CD14-positive monocyte (primary cell): ENCODE measurements around the gene OR51G1. TPM values are rescaled to one million over a fixed set of nuclear protein-coding genes. Genes with fewer than 3 reads are reported as not detected.

ENCODE experiments used
- DNase-seq, 3 donors: peaks; one replicate each; pipeline ENCODE4 v3.0.0-alpha.2; 2011 to 2022
- H2AFZ ChIP-seq: 2 replicates; pipeline ENCODE4 v1.6.0; 2012; ENCODE audit warnings: mild to moderate bottlenecking, low read depth, low read length, inconsistent platforms; ENCODE audit not compliant: insufficient read depth, poor library complexity, severe bottlenecking
- H3K27ac ChIP-seq, 2 donors: 1 replicate in 1 of 2; 2 replicates in 1 of 2; pipeline ENCODE4 v1.5.1; 2012 to 2013; ENCODE audit warnings: low read length in 2 of 2, control low read depth in 1 of 2, inconsistent platforms in 1 of 2, low read depth in 1 of 2, mild to moderate bottlenecking in 1 of 2
- H3K27me3 ChIP-seq, 2 donors: one replicate each; pipeline versions ENCODE4 v1.6.0 to v1.6.1; 2011 to 2013; ENCODE audit warnings: low read length in 2 of 2; ENCODE audit not compliant: control insufficient read depth in 2 of 2, insufficient read depth in 2 of 2
- H3K36me3 ChIP-seq, 2 donors: replicated peaks in 1 of 2; 1 replicate in 1 of 2; 2 replicates in 1 of 2; pipeline versions ENCODE4 v1.5.1 to v1.6.1; 2012 to 2013; ENCODE audit warnings: low read length in 2 of 2, control low read depth in 1 of 2, inconsistent platforms in 1 of 2, mild to moderate bottlenecking in 1 of 2; ENCODE audit not compliant: insufficient read depth in 2 of 2, control insufficient read depth in 1 of 2
- H3K4me1 ChIP-seq, 2 donors: 1 replicate in 1 of 2; 2 replicates in 1 of 2; pipeline versions ENCODE4 v1.5.1 to v1.6.1; 2012 to 2013; ENCODE audit warnings: low read length in 2 of 2, control low read depth in 1 of 2, inconsistent platforms in 1 of 2, mild to moderate bottlenecking in 1 of 2, moderate library complexity in 1 of 2; ENCODE audit not compliant: insufficient read depth in 2 of 2, control insufficient read depth in 1 of 2
- H3K4me2 ChIP-seq: replicated peaks from 2 replicates; pipeline ENCODE3; 2012; ENCODE audit warnings: low read length, moderate library complexity, mild to moderate bottlenecking; ENCODE audit not compliant: poor library complexity, severe bottlenecking; ENCODE audit errors: extremely low read depth
- H3K4me3 ChIP-seq, 3 experiments: fragments of 200-600 bp in 1 of 3; sonication (generic) in 1 of 3; replicated peaks in 1 of 3; 1 replicate in 2 of 3; 2 replicates in 1 of 3; pipeline ENCODE4 v1.5.1; 2011 to 2013; ENCODE audit warnings: low read length in 3 of 3, mild to moderate bottlenecking in 3 of 3, control low read depth in 2 of 3, low read depth in 2 of 3, inconsistent platforms in 1 of 3, moderate library complexity in 1 of 3
- H3K79me2 ChIP-seq: 2 replicates; pipeline ENCODE4 v1.6.0; 2012; ENCODE audit warnings: mild to moderate bottlenecking, control low read depth, inconsistent platforms, low read length, moderate library complexity; ENCODE audit not compliant: insufficient read depth
- H3K9ac ChIP-seq: 2 replicates; pipeline ENCODE4 v1.6.0; 2017; ENCODE audit warnings: low read length, mild to moderate bottlenecking; ENCODE audit not compliant: insufficient read depth, poor library complexity, severe bottlenecking
- H3K9me3 ChIP-seq, 2 donors: replicated peaks in 1 of 2; 1 replicate in 1 of 2; 2 replicates in 1 of 2; pipeline versions ENCODE4 v1.5.1 to v1.6.1; 2012 to 2013; ENCODE audit warnings: low read length in 2 of 2, control low read depth in 1 of 2; ENCODE audit not compliant: control insufficient read depth in 1 of 2, insufficient read depth in 1 of 2
- H4K20me1 ChIP-seq: 2 replicates; pipeline ENCODE4 v1.6.0; 2012; ENCODE audit warnings: mild to moderate bottlenecking, low read length, control low read depth, moderate library complexity; ENCODE audit not compliant: insufficient read depth
- H3K27ac Mint-ChIP-seq, 7 donors: one replicate each; pipeline ENCODE4 v1.8.0; 2020; ENCODE audit warnings: mild to moderate bottlenecking in 7 of 7, mixed read lengths in 7 of 7, moderate library complexity in 6 of 7, inconsistent platforms in 2 of 7
- H3K27me3 Mint-ChIP-seq, 3 donors: one replicate each; pipeline ENCODE4 v1.8.0; 2021 to 2022; ENCODE audit warnings: low read depth in 3 of 3, mild to moderate bottlenecking in 3 of 3, mixed read lengths in 3 of 3, moderate library complexity in 3 of 3, inconsistent platforms in 1 of 3
- H3K36me3 Mint-ChIP-seq, 2 donors: one replicate each; pipeline ENCODE4 v1.8.0; 2020; ENCODE audit warnings: mixed read lengths in 2 of 2, inconsistent platforms in 1 of 2, mild to moderate bottlenecking in 1 of 2
- H3K4me1 Mint-ChIP-seq: one replicate; pipeline ENCODE4 v1.8.0; 2020; ENCODE audit warnings: mild to moderate bottlenecking, mixed read lengths
- H3K4me3 Mint-ChIP-seq, 2 donors: one replicate each; pipeline ENCODE4 v1.8.0; 2020; ENCODE audit warnings: mild to moderate bottlenecking in 2 of 2, mixed read lengths in 2 of 2, moderate library complexity in 1 of 2
- H3K9me3 Mint-ChIP-seq, 7 donors: one replicate each; pipeline ENCODE4 v1.8.0; 2020 to 2022; ENCODE audit warnings: mixed read lengths in 7 of 7, mild to moderate bottlenecking in 6 of 7, moderate library complexity in 6 of 7, inconsistent platforms in 2 of 7
- WGBS: methylation state at CpG from one replicate; pipeline ENCODE4 v1.1.5; 2013; ENCODE audit warnings: missing lambda C conversion rate; ENCODE audit not compliant: insufficient coverage; 5-methylcytosine and 5-hydroxymethylcytosine counted together
- intact Hi-C, 2 donors: fragments of 100-400 bp; cut with micrococcal nuclease; formaldehyde crosslinking; loops; one replicate each; pipeline versions ENCODE4 v1.15.0 to v1.15.1; 2023
- polyA plus RNA-seq, 3 donors: library from polyadenylated mRNA; depleted of rRNA in 1 of 3; unstranded in 2 of 3; stranded (reverse) in 1 of 3; fragments of 300-500 nt in 2 of 3; fragments of >200 nt in 1 of 3; fragmentation: Illumina TruSeq in 2 of 3; gene quantifications; 1 replicate in 2 of 3; 2 replicates in 1 of 3; pipeline ENCODE4 v1.2.3, GENCODE V29; 2012 to 2021
- TF ChIP-seq, protein P1 (sequence below): fragments of 200-600 bp; IDR thresholded peaks from one replicate; pipeline ENCODE4 v1.8.0; 2022; ENCODE audit warnings: antibody characterized with exemption, mild to moderate bottlenecking

The OR51G1 gene
- polyA plus RNA-seq, 3 donors = not detected

DNA sequence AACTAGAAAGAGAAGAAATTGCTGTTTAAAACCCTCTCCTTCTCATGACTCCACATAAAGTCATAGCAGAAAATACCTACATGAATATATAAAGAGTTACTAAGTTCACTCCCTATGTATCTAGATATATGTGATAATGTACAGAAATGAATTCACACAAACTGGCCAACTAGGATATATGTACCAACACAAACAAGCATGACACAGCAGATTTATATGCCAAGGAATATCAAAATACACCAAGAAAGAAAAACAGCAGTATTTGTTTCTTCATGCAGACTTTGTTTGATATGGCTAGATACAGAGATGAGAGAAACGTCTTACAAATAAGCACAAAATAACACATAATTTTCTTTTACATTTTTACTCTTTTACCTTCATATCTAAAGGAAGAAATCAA lies 1.8 kb downstream of the OR51G1 start:
- Mint-ChIP-seq H3K4me1 (no peaks in the 10 kb centered on the region), H3K27me3 (peaks cover 0 to 2% (median 2%) of the 10 kb centered on the region in 3 donors), H3K4me3 (no peak overlapping the region), H3K27ac (no peak overlapping the region), H3K9me3 (peaks cover 0 to 2% (median 0%) of the 10 kb centered on the region in 7 donors), H3K36me3 (no peaks in the 10 kb centered on the region)
- Histone ChIP-seq H2AFZ (no peak overlapping the region), H3K27me3 (no peaks in the 10 kb centered on the region), H4K20me1 (no peaks in the 10 kb centered on the region), H3K27ac (no peak overlapping the region), H3K36me3 (no peaks in the 10 kb centered on the region), H3K9ac (no peak overlapping the region), H3K4me2 (no peak overlapping the region), H3K4me1 (no peaks in the 10 kb centered on the region), H3K79me2 (no peaks in the 10 kb centered on the region), H3K9me3 (no peaks in the 10 kb centered on the region), H3K4me3 (no peak overlapping the region)
- DNase-seq = no peak
- intact Hi-C loops = no loop called here
- no CpG with 5 or more reads among the region's 1 CpG for WGBS
- TF ChIP-seq, protein P1, sequence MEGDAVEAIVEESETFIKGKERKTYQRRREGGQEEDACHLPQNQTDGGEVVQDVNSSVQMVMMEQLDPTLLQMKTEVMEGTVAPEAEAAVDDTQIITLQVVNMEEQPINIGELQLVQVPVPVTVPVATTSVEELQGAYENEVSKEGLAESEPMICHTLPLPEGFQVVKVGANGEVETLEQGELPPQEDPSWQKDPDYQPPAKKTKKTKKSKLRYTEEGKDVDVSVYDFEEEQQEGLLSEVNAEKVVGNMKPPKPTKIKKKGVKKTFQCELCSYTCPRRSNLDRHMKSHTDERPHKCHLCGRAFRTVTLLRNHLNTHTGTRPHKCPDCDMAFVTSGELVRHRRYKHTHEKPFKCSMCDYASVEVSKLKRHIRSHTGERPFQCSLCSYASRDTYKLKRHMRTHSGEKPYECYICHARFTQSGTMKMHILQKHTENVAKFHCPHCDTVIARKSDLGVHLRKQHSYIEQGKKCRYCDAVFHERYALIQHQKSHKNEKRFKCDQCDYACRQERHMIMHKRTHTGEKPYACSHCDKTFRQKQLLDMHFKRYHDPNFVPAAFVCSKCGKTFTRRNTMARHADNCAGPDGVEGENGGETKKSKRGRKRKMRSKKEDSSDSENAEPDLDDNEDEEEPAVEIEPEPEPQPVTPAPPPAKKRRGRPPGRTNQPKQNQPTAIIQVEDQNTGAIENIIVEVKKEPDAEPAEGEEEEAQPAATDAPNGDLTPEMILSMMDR = no peak

DNA sequence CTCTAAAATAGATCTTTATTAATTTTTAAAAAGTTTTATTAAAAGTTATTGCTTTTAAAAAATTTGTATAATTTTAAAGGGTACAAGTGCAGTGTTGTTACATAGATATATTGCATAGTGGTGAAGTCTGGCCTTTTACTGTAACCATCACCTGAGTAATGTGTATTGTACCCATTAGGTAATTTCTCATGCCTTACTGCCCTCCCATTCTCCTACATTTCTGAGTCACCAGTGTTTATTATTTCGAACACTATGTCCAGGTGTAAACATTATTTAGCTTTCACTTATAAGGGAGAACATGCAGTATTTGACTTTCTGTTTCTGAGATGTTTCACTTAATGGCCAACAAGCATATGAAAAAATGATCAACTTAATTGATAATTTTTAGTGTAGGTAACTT lies 2.3 kb downstream of the OR51G1 start:
- no peak overlapping the region for H3K9ac ChIP-seq
- Mint-ChIP-seq H3K36me3 (no peaks in the 10 kb centered on the region), H3K9me3 (peaks cover 0 to 2% (median 0%) of the 10 kb centered on the region in 7 donors), H3K4me3 (no peak overlapping the region), H3K27me3 (peaks cover 0 to 2% (median 2%) of the 10 kb centered on the region in 3 donors), H3K27ac (no peak overlapping the region), H3K4me1 (no peaks in the 10 kb centered on the region)
- no peak overlapping the region for H3K27ac ChIP-seq
- no peaks in the 10 kb centered on the region for H4K20me1 ChIP-seq
- no peak overlapping the region for H3K4me3 ChIP-seq
- no peak overlapping the region for H3K4me2 ChIP-seq
- H2AFZ ChIP-seq = no peak overlapping the region
- no CpG with 5 or more reads among the region's 1 CpG for WGBS
- H3K9me3 ChIP-seq = no peaks in the 10 kb centered on the region
- intact Hi-C loops = no loop called here
- TF ChIP-seq, protein P1 = no peak
- H3K79me2 ChIP-seq = no peaks in the 10 kb centered on the region
- H3K27me3 ChIP-seq = no peaks in the 10 kb centered on the region
- H3K36me3 ChIP-seq = no peaks in the 10 kb centered on the region
- DNase-seq = no peak
- H3K4me1 ChIP-seq = no peaks in the 10 kb centered on the region
